ENCODE results near the gene VIPR2.
A peak's percentile ranks its signal among the peaks of the same experiment; 100 is the strongest.

The VIPR2 gene

GRCh38 chr7:159118197-159118595 lies 26.5 kb downstream of the VIPR2 start:
- no peaks in the 10 kb centered on the region for H3K27me3 ChIP-seq (ENCODE audit: insufficient read depth, low read length, poor library complexity)
- no peak for ATAC-seq (ENCODE audit: insufficient read depth, low read depth)

GRCh38 chr7:159117366-159118196 lies 27.1 kb downstream of the VIPR2 start:
- DNase-seq (no peak), ATAC-seq (ENCODE audit: insufficient read depth, low read depth) (no peak)
- peak overlapping the region; percentile 50; the same call in 1 of the 2 replicates for H3K27ac ChIP-seq (ENCODE audit: low read length)
- H4K20me1 ChIP-seq (ENCODE audit: insufficient read depth, low read length) = peaks cover 13% of the 10 kb centered on the region
- H3K4me2 ChIP-seq (ENCODE audit: insufficient read depth, low read length) = no peak overlapping the region
- H3K36me3 ChIP-seq (ENCODE audit: insufficient read depth, low read length) = peaks cover 67% of the 10 kb centered on the region
- no peak overlapping the region for H3K4me3 ChIP-seq (ENCODE audit: low read depth in 1 of 2, low read length in 2 of 2)
- H2AFZ ChIP-seq (ENCODE audit: low read depth, low read length) = no peak overlapping the region
- TF ChIP-seq CTCF (IDR thresholded peaks at IDR 0.05; ENCODE audit: borderline replicate concordance, extremely low read depth, low read length, poor library complexity, severe bottlenecking) (no peak), EZH2 (IDR thresholded peaks at IDR 0.05; ENCODE audit: borderline replicate concordance, low read depth, low read length, severe bottlenecking) (no peak)
- H3K79me2 ChIP-seq (ENCODE audit: insufficient read depth, low read length) = peaks cover 27% of the 10 kb centered on the region; the same call in 1 of the 2 replicates
- H3K27me3 ChIP-seq (ENCODE audit: insufficient read depth, low read length, poor library complexity) = no peaks in the 10 kb centered on the region
- no peaks in the 10 kb centered on the region for H3K4me1 ChIP-seq (ENCODE audit: insufficient read depth, low read length)
- no peaks in the 10 kb centered on the region for H3K9me3 ChIP-seq (ENCODE audit: insufficient read depth, low read length, severe bottlenecking)
- no peak overlapping the region for H3K9ac ChIP-seq (ENCODE audit: low read depth, low read length)

More at GRCh38 chr7:159118197-159118595, 26.5 kb downstream of the VIPR2 start:
- peak overlapping the region; percentile 50 for H3K27ac ChIP-seq (ENCODE audit: low read length)
- peaks cover 27% of the 10 kb centered on the region; the same call in 1 of the 2 replicates for H3K79me2 ChIP-seq (ENCODE audit: insufficient read depth, low read length)
- no peak overlapping the region for H3K9ac ChIP-seq (ENCODE audit: low read depth, low read length)
- H4K20me1 ChIP-seq (ENCODE audit: insufficient read depth, low read length) = peaks cover 13% of the 10 kb centered on the region
- no peak overlapping the region for H3K4me2 ChIP-seq (ENCODE audit: insufficient read depth, low read length)
- no peak for DNase-seq
- no peaks in the 10 kb centered on the region for H3K4me1 ChIP-seq (ENCODE audit: insufficient read depth, low read length)
- H3K9me3 ChIP-seq (ENCODE audit: insufficient read depth, low read length, severe bottlenecking) = no peaks in the 10 kb centered on the region
- TF ChIP-seq EZH2 (IDR thresholded peaks at IDR 0.05; ENCODE audit: borderline replicate concordance, low read depth, low read length, severe bottlenecking) (no peak), CTCF (IDR thresholded peaks at IDR 0.05; ENCODE audit: borderline replicate concordance, extremely low read depth, low read length, poor library complexity, severe bottlenecking) (no peak)
- H3K36me3 ChIP-seq (ENCODE audit: insufficient read depth, low read length) = peaks cover 67% of the 10 kb centered on the region
- H2AFZ ChIP-seq (ENCODE audit: low read depth, low read length) = no peak overlapping the region
- no peak overlapping the region for H3K4me3 ChIP-seq (ENCODE audit: low read depth in 1 of 2, low read length in 2 of 2)

GRCh38 chr7:159116581-159117339 lies 27.9 kb downstream of the VIPR2 start:
- Histone ChIP-seq H3K4me3 (ENCODE audit: low read depth in 1 of 2, low read length in 2 of 2) (no peak overlapping the region), H3K9me3 (ENCODE audit: insufficient read depth, low read length, severe bottlenecking) (no peaks in the 10 kb centered on the region), H3K27ac (ENCODE audit: low read length) (no peak overlapping the region), H3K79me2 (ENCODE audit: insufficient read depth, low read length) (peaks cover 22% of the 10 kb centered on the region; the same call in 1 of the 2 replicates), H3K27me3 (ENCODE audit: insufficient read depth, low read length, poor library complexity) (no peaks in the 10 kb centered on the region), H3K9ac (ENCODE audit: low read depth, low read length) (no peak overlapping the region), H3K4me2 (ENCODE audit: insufficient read depth, low read length) (no peak overlapping the region), H2AFZ (ENCODE audit: low read depth, low read length) (no peak overlapping the region), H3K36me3 (ENCODE audit: insufficient read depth, low read length) (peaks cover 64% of the 10 kb centered on the region), H3K4me1 (ENCODE audit: insufficient read depth, low read length) (no peaks in the 10 kb centered on the region), H4K20me1 (ENCODE audit: insufficient read depth, low read length) (peaks cover 13% of the 10 kb centered on the region)
- ATAC-seq (ENCODE audit: insufficient read depth, low read depth) = no peak
- DNase-seq = no peak
- TF ChIP-seq EZH2 (IDR thresholded peaks at IDR 0.05; ENCODE audit: borderline replicate concordance, low read depth, low read length, severe bottlenecking) = no peak
- no peak for TF ChIP-seq CTCF (IDR thresholded peaks at IDR 0.05; ENCODE audit: borderline replicate concordance, extremely low read depth, low read length, poor library complexity, severe bottlenecking)
